Choroid plexus epithelial cell (primary cell): ENCODE results near the gene TMEM116.

Experiments used
- DNase-seq: peaks from one replicate; pipeline ENCODE4 v3.0.0-alpha.2; 2010; ENCODE audit warnings: low read depth
- H3K4me3 ChIP-seq: 2 replicates; pipeline ENCODE4 v1.5.1; 2011; ENCODE audit warnings: low read depth, mild to moderate bottlenecking, control low read depth, low read length, moderate library complexity
- CTCF ChIP-seq: conservative IDR thresholded peaks from 2 replicates; pipeline ENCODE4 v1.5.1; 2011; ENCODE audit warnings: low read depth, mild to moderate bottlenecking, control low read depth, inconsistent platforms, low read length, moderate library complexity

Gene TMEM116

GRCh38 chr12:112031472-112031871 lies 18.5 kb upstream of the TMEM116 start:
- no peak for TF ChIP-seq CTCF
- H3K4me3 ChIP-seq: no peak overlapping the region
- DNase-seq: peak; percentile 13

- DNase-seq: no peak
- H3K4me3 ChIP-seq: no peak overlapping the region
- TF ChIP-seq CTCF: no peak
These were observed 16.3 kb upstream of the TMEM116 start for GRCh38 chr12:112029301-112029700.

- DNase-seq: peak; percentile 14
- H3K4me3 ChIP-seq: no peak overlapping the region
- no peak for TF ChIP-seq CTCF
These were observed 12.9 kb upstream of the TMEM116 start for GRCh38 chr12:112025808-112026375.

- TF ChIP-seq CTCF: no peak
- no peak for DNase-seq
- no peak overlapping the region for H3K4me3 ChIP-seq
These were observed 10.9 kb upstream of the TMEM116 start for GRCh38 chr12:112023759-112024396.

- H3K4me3 ChIP-seq: no peak overlapping the region
- DNase-seq: no peak
- TF ChIP-seq CTCF: no peak
These were observed 9.5 kb upstream of the TMEM116 start for GRCh38 chr12:112022241-112023016.

- H3K4me3 ChIP-seq: no peak overlapping the region
- TF ChIP-seq CTCF: no peak
- no peak for DNase-seq
These were observed 8.0 kb upstream of the TMEM116 start for GRCh38 chr12:112020947-112021457.
